Karpas-422 (cell line): ENCODE measurements around the gene GALNTL6. TPM values are rescaled to one million over a fixed set of nuclear protein-coding genes. Genes with fewer than 3 reads are reported as not detected.
"Not testable (repeated sequence)": the region's sequence is repeated elsewhere in the genome, so short reads cannot be mapped to it uniquely, and the experiment has no call there.

Experiments used
- DNase-seq: peaks from one replicate; pipeline ENCODE4 v3.0.0-alpha.2; 2015
- H2AFZ ChIP-seq: fragments of 200-600 bp; sonication (generic); 2 replicates; pipeline ENCODE4 v1.6.1; 2014; ENCODE audit warnings: antibody characterized with exemption, low read length, mixed read lengths
- H3K27ac ChIP-seq: fragments of 200-600 bp; sonication (generic); 2 replicates; pipeline ENCODE4 v1.5.1; 2014; ENCODE audit warnings: mild to moderate bottlenecking, low read length, moderate library complexity
- H3K27me3 ChIP-seq: fragments of 200-600 bp; sonication (generic); 2 replicates; pipeline ENCODE4 v1.6.1; 2014; ENCODE audit warnings: low read length, mixed read lengths
- H3K36me3 ChIP-seq: fragments of 200-600 bp; sonication (generic); 2 replicates; pipeline ENCODE4 v1.6.1; 2014; ENCODE audit warnings: low read length, mixed read lengths; ENCODE audit not compliant: insufficient read depth
- H3K4me1 ChIP-seq: fragments of 200-600 bp; sonication (generic); 2 replicates; pipeline ENCODE4 v1.6.1; 2014; ENCODE audit warnings: mild to moderate bottlenecking, low read length, mixed read lengths
- H3K4me2 ChIP-seq: fragments of 200-600 bp; sonication (generic); 2 replicates; pipeline ENCODE4 v1.6.1; 2014; ENCODE audit warnings: low read length, low read depth, mild to moderate bottlenecking; ENCODE audit not compliant: poor library complexity, severe bottlenecking
- H3K4me3 ChIP-seq: fragments of 200-600 bp; sonication (generic); 2 replicates; pipeline ENCODE4 v1.5.1; 2014; ENCODE audit warnings: mild to moderate bottlenecking, antibody characterized with exemption, low read length, mixed read lengths
- H3K79me2 ChIP-seq: fragments of 200-600 bp; sonication (generic); 2 replicates; pipeline ENCODE4 v1.6.1; 2014; ENCODE audit warnings: mild to moderate bottlenecking, low read length, mixed read lengths
- H3K9ac ChIP-seq: fragments of 200-600 bp; sonication (generic); 2 replicates; pipeline ENCODE4 v1.6.0; 2014; ENCODE audit warnings: low read length
- H3K9me2 ChIP-seq: fragments of 200-600 bp; sonication (generic), shearing (Covaris generic); replicated peaks from 2 replicates; pipeline ENCODE4 v1.6.0; 2014; ENCODE audit warnings: mild to moderate bottlenecking, low read length, moderate library complexity; ENCODE audit not compliant: insufficient read depth
- H3K9me3 ChIP-seq: fragments of 300-700, 200-600 bp; sonication (generic); 2 replicates; pipeline ENCODE4 v1.6.1; 2014; ENCODE audit warnings: low read length, mixed read lengths
- H4K20me1 ChIP-seq: fragments of 200-600 bp; sonication (generic); 2 replicates; pipeline ENCODE4 v1.6.1; 2014; ENCODE audit warnings: mild to moderate bottlenecking, antibody characterized with exemption, low read length, low read depth; ENCODE audit not compliant: insufficient read depth
- total RNA-seq: library from RNA; depleted of rRNA; stranded (reverse); fragments of >200 nt; shearing (Covaris generic); gene quantifications from 2 replicates; pipeline ENCODE4 v1.2.3, GENCODE V29; 2014; ENCODE audit warnings: low replicate concordance

The GALNTL6 gene
- total RNA-seq, 1 experiment from 2014 or later: not detected

DNA sequence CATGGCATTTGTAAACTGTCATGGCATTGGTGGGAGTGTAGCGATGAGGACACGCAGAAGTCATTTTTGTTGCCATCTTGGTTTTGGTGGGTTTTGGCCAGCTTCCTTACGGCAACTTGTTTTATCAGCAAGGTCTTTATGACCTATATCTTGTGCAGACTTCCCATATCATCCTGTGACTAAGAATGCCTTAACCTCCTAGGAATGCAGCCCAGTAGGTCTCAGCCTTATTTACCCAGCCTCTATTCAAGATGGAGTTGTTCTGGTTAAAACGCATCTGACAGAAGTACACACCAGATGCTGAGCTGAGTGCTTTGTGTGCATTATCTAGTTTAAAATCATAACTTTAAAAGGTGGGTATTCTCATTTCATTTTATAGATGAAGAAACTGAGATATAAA, 1086.7 kb downstream of the GALNTL6 start:
- DNase-seq: no peak
- no peaks in the 10 kb centered on the region for H3K79me2 ChIP-seq
- no peaks in the 10 kb centered on the region for H4K20me1 ChIP-seq
- H3K9me2 ChIP-seq: no peaks in the 10 kb centered on the region
- H3K4me1 ChIP-seq: no peaks in the 10 kb centered on the region
- no peaks in the 10 kb centered on the region for H3K36me3 ChIP-seq
- no peak overlapping the region for H2AFZ ChIP-seq
- H3K4me3 ChIP-seq: no peak overlapping the region
- no peaks in the 10 kb centered on the region for H3K9me3 ChIP-seq
- H3K27ac ChIP-seq: no peak overlapping the region
- H3K9ac ChIP-seq: no peak overlapping the region
- H3K4me2 ChIP-seq: no peak overlapping the region
- H3K27me3 ChIP-seq: no peaks in the 10 kb centered on the region

DNA sequence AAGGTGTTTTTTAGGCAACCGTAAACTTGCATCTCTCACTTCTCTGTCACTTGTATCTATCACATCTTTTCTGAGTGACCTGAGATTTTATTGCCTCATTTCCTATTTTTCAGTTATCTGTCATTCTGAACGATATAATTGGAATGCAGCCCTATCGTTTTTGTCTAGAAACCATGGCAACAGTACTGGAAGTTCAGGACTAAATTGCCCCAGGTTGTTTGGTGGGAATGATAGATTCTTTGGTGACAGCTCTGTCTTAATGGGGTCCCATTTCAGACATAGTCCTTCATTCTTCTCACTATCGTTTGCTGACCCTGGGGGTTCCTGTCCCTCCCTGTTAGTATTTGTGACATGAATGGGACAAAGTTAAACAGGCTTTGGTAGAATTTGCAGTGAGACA, 1087.7 kb downstream of the GALNTL6 start:
- Histone ChIP-seq H3K4me1 (no peaks in the 10 kb centered on the region), H3K4me2 (no peak overlapping the region), H3K9me2 (no peaks in the 10 kb centered on the region), H3K36me3 (no peaks in the 10 kb centered on the region), H3K27ac (no peak overlapping the region), H3K27me3 (no peaks in the 10 kb centered on the region), H4K20me1 (no peaks in the 10 kb centered on the region), H3K79me2 (no peaks in the 10 kb centered on the region), H3K4me3 (no peak overlapping the region), H2AFZ (no peak overlapping the region), H3K9ac (no peak overlapping the region), H3K9me3 (no peaks in the 10 kb centered on the region)
- no peak for DNase-seq

DNA sequence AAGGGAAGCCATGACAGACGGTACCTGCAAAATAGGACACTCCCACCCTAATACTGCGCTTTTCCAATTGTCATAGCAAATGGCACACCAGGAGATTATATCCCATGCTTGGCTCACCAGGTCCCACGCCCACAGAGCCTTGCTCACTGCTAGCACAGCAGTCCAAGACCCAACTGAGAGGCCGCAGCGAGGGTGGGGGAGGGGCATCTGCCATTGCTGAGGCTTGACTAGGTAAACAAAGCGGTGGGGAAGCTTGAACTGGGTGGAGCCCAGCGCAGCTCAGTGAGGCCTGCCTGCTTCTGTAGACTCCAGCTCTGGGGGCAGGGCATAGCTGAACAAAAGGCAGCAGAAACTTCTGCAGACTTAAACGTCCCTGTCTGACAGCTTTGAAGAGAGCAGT, 1099.3 kb downstream of the GALNTL6 start:
- not testable (repeated sequence) for H3K27ac ChIP-seq, H3K27me3 ChIP-seq, H3K4me2 ChIP-seq, H2AFZ ChIP-seq, H3K9me3 ChIP-seq, H3K4me1 ChIP-seq, H4K20me1 ChIP-seq, DNase-seq, H3K9me2 ChIP-seq, H3K79me2 ChIP-seq, H3K4me3 ChIP-seq, H3K9ac ChIP-seq, H3K36me3 ChIP-seq

- not testable (repeated sequence) for DNase-seq, H3K79me2 ChIP-seq, H4K20me1 ChIP-seq, H3K9me2 ChIP-seq, H2AFZ ChIP-seq, H3K9me3 ChIP-seq, H3K4me2 ChIP-seq, H3K4me3 ChIP-seq, H3K4me1 ChIP-seq, H3K27ac ChIP-seq, H3K9ac ChIP-seq, H3K36me3 ChIP-seq, H3K27me3 ChIP-seq
Observed at GRCh38 chr4:172917403-172917802, 1104.2 kb downstream of the GALNTL6 start.

- Histone ChIP-seq H3K9ac (no peak overlapping the region), H3K27me3 (no peaks in the 10 kb centered on the region), H3K9me3 (no peaks in the 10 kb centered on the region), H4K20me1 (no peaks in the 10 kb centered on the region), H3K9me2 (no peaks in the 10 kb centered on the region), H3K4me1 (no peaks in the 10 kb centered on the region), H3K4me2 (no peak overlapping the region), H3K27ac (no peak overlapping the region), H3K79me2 (no peaks in the 10 kb centered on the region), H3K4me3 (no peak overlapping the region), H2AFZ (no peak overlapping the region), H3K36me3 (no peaks in the 10 kb centered on the region)
- no peak for DNase-seq
Observed at GRCh38 chr4:172919269-172919668, 1106.1 kb downstream of the GALNTL6 start.

- H3K4me2 ChIP-seq: no peak overlapping the region
- H3K9me2 ChIP-seq: no peaks in the 10 kb centered on the region
- H3K9me3 ChIP-seq: no peaks in the 10 kb centered on the region
- no peak for DNase-seq
- no peaks in the 10 kb centered on the region for H4K20me1 ChIP-seq
- no peaks in the 10 kb centered on the region for H3K36me3 ChIP-seq
- no peaks in the 10 kb centered on the region for H3K27me3 ChIP-seq
- no peak overlapping the region for H3K9ac ChIP-seq
- H3K27ac ChIP-seq: no peak overlapping the region
- H3K79me2 ChIP-seq: no peaks in the 10 kb centered on the region
- H3K4me3 ChIP-seq: no peak overlapping the region
- no peak overlapping the region for H2AFZ ChIP-seq
- no peaks in the 10 kb centered on the region for H3K4me1 ChIP-seq
Observed at GRCh38 chr4:172927096-172927814, 1114.1 kb downstream of the GALNTL6 start.

- no peak for DNase-seq
- Histone ChIP-seq H3K36me3 (no peaks in the 10 kb centered on the region), H3K79me2 (no peaks in the 10 kb centered on the region), H3K27me3 (no peaks in the 10 kb centered on the region), H4K20me1 (no peaks in the 10 kb centered on the region), H3K4me2 (no peak overlapping the region), H2AFZ (no peak overlapping the region), H3K9ac (no peak overlapping the region), H3K9me2 (no peaks in the 10 kb centered on the region), H3K4me1 (no peaks in the 10 kb centered on the region), H3K9me3 (no peaks in the 10 kb centered on the region), H3K27ac (no peak overlapping the region), H3K4me3 (no peak overlapping the region)
Observed at GRCh38 chr4:172928347-172928746, 1115.1 kb downstream of the GALNTL6 start.

GRCh38 chr4:172938072-172938829, 1125.0 kb downstream of the GALNTL6 start:
- H3K9me3 ChIP-seq: no peaks in the 10 kb centered on the region
- no peak for DNase-seq
- no peaks in the 10 kb centered on the region for H3K9me2 ChIP-seq
- no peak overlapping the region for H3K4me3 ChIP-seq
- no peaks in the 10 kb centered on the region for H3K79me2 ChIP-seq
- H3K27ac ChIP-seq: no peak overlapping the region
- no peaks in the 10 kb centered on the region for H3K27me3 ChIP-seq
- no peak overlapping the region for H3K4me2 ChIP-seq
- no peaks in the 10 kb centered on the region for H3K36me3 ChIP-seq
- no peak overlapping the region for H2AFZ ChIP-seq
- H4K20me1 ChIP-seq: no peaks in the 10 kb centered on the region
- no peaks in the 10 kb centered on the region for H3K4me1 ChIP-seq
- H3K9ac ChIP-seq: no peak overlapping the region
